SHP77 treated with DMSO at 0.1 percent for 48 hours (cell line): ENCODE data around the gene AGMO.

Experiments used
- DNase-seq: peaks from one replicate; lab custom pipeline; 2025; lab: John Stamatoyannopoulos, UW

Gene AGMO

GRCh38 chr7:15457990-15458955 lies 103.5 kb downstream of the AGMO start:
- no peak for DNase-seq

DNA sequence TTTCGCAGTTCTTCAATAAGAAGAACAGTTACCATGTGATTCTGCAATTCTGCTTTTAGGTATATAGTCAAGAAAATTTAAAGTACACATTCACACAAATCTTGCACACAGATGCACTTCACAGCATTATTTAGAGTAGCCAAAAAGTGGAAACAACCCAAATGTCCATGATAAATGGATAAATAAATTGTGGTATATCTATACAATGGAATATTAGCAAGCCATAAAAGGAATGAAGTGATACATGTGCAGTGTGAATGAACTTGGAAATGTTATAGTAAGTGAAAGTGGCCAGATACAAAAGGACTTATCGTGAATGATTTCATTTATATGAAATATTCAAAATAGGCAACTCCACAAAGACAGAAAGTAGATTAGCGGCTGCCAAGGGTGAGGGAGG lies 109.1 kb downstream of the AGMO start:
- no peak for DNase-seq

GRCh38 chr7:15446722-15447121 lies 115.1 kb downstream of the AGMO start:
- DNase-seq: no peak

GRCh38 chr7:15446280-15446679 lies 115.5 kb downstream of the AGMO start:
- no peak for DNase-seq

- no peak for DNase-seq
Observed at GRCh38 chr7:15441915-15442314, 119.9 kb downstream of the AGMO start.

DNA sequence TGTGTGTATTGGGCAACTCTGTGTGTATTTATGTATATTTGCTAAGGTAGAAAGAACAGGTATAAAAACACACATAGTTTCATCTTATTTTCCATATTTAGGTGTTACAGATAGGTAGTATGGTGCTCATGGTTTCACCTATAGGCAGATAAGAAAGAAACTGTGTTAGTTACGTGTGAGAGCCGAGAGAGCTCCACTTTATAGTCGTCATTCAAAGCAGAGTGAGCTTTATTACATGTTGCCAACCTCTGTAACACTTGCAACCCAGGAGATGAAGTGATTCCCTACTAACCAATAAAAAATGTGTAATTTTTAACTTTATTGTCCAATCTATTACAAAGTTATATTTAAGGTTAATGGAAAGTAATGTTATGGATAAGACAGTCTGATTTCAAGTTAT lies 121.3 kb downstream of the AGMO start:
- DNase-seq: no peak

DNA sequence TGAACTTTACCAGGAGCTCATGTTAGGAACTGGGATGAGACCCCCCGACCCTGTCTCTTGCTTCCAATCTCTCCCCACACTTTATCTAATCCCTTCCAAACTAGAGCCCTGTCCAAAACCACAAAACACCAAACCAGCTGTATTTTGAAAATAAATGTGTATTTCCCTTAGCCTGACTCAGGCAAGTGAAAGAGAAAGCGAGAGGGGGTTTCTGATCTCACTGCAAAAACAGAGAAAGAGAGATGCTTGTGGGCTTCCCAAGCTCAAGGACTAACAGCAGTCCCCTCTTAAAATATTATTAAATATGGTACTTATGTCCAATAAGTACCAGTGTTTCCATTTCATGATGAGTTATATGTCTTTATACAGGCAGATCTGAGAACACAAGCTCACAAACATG lies 122.0 kb downstream of the AGMO start:
- DNase-seq: no peak

GRCh38 chr7:15433151-15433550 lies 128.7 kb downstream of the AGMO start:
- DNase-seq: peak; percentile 98

- DNase-seq: no peak
Observed at GRCh38 chr7:15430911-15431310, 130.9 kb downstream of the AGMO start.

- no peak for DNase-seq
Observed at GRCh38 chr7:15430191-15430590, 131.6 kb downstream of the AGMO start.

DNA sequence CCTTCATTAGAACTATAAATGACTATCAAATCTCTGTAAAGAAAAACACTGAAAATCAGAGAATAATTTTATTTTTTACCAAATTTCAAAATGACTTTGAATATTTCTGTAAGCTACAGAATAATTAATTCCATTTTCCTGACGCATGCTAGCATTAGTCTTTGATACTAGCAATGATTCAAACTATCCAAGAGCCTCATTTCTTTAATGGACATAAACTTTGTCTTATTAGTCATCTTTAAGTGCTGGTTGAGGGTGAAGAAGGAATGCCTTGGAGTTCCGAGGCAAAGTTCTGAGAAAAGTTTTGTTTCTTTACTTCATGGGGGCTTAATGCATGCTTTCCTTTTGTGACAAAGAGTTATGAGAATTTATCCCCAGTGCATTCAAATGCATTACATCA lies 137.3 kb downstream of the AGMO start:
- DNase-seq: no peak

- DNase-seq: no peak
Observed at GRCh38 chr7:15419596-15419995, 142.2 kb downstream of the AGMO start.

GRCh38 chr7:15418264-15418663 lies 143.6 kb downstream of the AGMO start:
- DNase-seq: no peak

- DNase-seq: no peak
Observed at GRCh38 chr7:15417341-15417988, 144.3 kb downstream of the AGMO start.

DNA sequence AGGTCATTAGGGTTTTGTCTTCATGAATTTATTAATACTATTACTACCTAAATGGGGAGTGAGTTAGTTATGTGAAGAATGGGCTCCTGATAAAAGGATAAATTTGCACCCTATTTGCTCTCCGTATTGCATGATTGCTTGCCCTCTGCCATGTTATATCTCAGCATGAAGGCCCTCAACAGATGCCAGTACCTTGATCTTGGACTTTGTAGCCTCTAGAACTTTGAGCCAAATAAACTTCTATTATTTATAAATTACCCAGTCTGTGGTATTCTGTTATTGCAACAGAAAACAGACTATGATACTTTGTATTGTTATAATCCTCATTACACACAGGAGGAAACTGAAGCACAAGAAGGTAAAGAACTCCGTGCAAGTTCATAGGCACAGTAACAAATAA lies 150.8 kb downstream of the AGMO start:
- DNase-seq: no peak

DNA sequence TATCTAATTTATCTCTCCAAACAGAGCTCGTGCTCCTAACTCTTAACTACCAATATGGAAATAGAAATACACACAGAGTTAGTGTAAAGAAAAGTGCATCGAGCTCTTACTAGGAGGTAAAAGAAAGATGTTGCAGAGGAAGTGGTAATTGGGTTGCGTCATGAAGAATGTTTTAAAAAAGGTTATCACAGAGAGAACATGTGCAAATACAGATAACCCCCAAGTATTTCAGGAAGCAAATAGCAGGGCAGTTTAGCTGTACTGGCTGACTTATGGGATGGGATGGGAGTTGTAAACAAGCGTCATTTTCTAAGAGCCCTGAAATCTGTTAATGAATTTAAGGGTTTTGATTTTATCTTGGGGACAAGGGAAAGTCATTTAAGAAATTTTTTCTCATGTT lies 153.9 kb downstream of the AGMO start:
- no peak for DNase-seq

DNA sequence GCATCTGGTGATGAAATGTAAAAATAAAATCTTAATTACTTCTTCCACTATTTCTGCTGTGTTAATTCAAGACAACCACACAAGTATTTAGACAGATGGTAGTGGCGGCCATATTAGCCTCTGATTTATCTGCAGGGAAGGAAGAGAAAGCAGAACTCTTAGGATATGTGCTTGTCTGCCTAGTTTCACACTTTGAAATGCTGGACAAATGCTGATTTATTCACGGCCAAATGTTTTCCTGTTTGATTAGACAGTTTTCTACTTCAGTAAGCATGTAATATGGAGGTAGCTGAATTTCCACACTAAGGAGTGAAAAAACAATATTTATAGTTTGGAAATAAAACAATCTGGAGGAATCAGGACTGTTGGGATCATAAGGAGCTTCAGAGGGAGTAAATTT lies 158.1 kb downstream of the AGMO start:
- DNase-seq: no peak

GRCh38 chr7:15403315-15403714 lies 158.5 kb downstream of the AGMO start:
- DNase-seq: no peak

GRCh38 chr7:15402436-15403136 lies 159.2 kb downstream of the AGMO start:
- no peak for DNase-seq

GRCh38 chr7:15400440-15400839 lies 161.4 kb downstream of the AGMO start:
- no peak for DNase-seq

DNA sequence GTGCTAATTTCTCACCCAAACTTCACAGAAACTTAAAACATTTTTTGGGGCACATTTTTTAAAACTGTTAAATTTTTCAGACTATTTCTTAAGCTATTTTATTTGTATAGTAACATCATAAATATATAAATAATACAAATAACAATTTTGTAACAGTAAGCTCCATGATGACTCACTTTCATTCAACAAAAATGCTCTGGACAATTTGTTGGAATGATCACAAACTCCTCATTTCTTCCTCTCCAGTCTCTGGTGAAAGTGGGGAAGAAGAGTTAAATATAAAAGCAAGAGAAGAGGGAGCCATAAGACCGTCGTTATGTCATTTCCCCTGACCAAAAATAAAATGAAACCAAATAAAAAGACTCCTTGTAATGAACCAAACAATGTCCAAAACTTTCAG lies 162.4 kb downstream of the AGMO start:
- DNase-seq: no peak

- no peak for DNase-seq
Observed at GRCh38 chr7:15397922-15398760, 163.7 kb downstream of the AGMO start.
